Measurements from ENCODE around the gene GRIN1.

The GRIN1 gene

GRCh38 chr9:137136881-137137607 is 1.9 kb upstream of the GRIN1 start:
- no peak for FAIRE-seq
- TF ChIP-seq CTCF (IDR thresholded peaks at IDR 0.05; ENCODE audit: insufficient read depth, missing control alignments): no peak
- no peak for DNase-seq (ENCODE audit: insufficient read length, low spot score)

DNA sequence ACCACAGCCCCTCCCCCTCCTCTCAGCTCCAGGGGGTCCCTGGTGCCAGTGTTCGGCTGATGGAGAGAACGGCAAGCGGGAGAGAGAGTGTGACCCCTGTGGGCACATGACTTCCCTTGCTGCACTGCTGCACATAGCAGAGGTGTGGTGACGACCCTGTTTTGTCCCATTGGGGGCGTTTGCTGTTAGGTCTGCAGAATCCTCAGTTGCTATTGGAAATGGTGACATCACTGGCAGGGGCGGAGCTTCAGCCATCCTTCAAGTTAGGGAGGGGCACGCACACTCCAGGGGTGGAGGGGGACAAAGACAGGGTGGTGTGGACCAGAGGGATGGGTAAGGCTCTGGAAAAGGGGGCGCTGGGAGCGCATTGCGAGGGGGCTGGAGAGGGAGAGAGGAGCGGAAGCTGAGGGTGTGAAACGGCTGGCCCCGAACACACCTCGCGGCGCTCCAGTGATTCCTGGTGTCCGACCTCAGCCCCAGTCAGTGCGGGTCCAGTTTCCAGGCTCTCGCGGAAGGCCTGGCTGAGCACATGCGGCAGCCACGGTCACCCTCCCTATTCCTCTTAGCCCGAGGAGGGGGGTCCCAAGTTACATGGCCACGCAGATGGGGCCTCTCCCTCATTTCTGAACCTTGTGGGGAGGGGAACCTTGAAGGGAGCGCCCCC is 764 bp upstream of the GRIN1 start:
- TF ChIP-seq CTCF (IDR thresholded peaks at IDR 0.05; ENCODE audit: insufficient read depth, missing control alignments): no peak
- DNase-seq (ENCODE audit: insufficient read length, low spot score) (peak; percentile 98), FAIRE-seq (no peak)

DNA sequence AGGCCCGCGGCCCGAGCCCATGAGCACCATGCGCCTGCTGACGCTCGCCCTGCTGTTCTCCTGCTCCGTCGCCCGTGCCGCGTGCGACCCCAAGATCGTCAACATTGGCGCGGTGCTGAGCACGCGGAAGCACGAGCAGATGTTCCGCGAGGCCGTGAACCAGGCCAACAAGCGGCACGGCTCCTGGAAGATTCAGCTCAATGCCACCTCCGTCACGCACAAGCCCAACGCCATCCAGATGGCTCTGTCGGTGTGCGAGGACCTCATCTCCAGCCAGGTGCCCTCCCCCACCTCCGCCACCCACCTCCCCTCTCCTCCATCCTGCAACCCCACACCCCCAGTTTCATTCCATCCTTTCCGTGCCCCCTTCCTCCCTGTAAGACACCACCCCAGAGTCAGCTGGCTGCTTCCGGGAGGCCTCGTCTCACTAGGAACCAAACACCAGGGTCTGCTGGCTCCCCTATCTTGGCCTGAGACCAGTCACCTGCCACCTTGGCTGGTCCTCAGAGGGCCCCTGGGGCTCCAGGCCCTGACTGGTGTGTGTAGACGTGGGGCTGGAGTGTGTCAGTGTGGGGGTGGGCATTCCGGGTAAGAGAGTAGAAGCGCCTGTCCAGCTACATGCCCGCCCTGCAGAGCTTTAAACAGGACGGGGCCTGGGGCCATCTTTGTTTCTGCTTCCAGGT is 655 bp downstream of the GRIN1 start:
- FAIRE-seq (no peak), DNase-seq (ENCODE audit: insufficient read length, low spot score) (no peak)
- TF ChIP-seq CTCF (IDR thresholded peaks at IDR 0.05; ENCODE audit: insufficient read depth, missing control alignments): no peak

- no peak for TF ChIP-seq CTCF (IDR thresholded peaks at IDR 0.05; ENCODE audit: insufficient read depth, missing control alignments)
- FAIRE-seq (no peak), DNase-seq (ENCODE audit: insufficient read length, low spot score) (no peak)
Measured at GRCh38 chr9:137140151-137141012, 1.4 kb downstream of the GRIN1 start.

- no peak for DNase-seq (ENCODE audit: insufficient read length, low spot score)
- no peak for FAIRE-seq
- TF ChIP-seq CTCF (IDR thresholded peaks at IDR 0.05; ENCODE audit: insufficient read depth, missing control alignments): no peak
Measured at GRCh38 chr9:137141050-137141810, 2.3 kb downstream of the GRIN1 start.

Measured in D721Med (cell line).